Cerebellar cortex (tissue), 1 donor: Measurements from ENCODE around the gene OPA1.

Source experiments
- DNase-seq: peaks from one replicate; pipeline ENCODE4 v3.0.0-alpha.2; 2015; ENCODE audit warnings: low spot score

OPA1 gene

GRCh38 chr3:193648542-193649076 lies 55.6 kb downstream of the OPA1 start:
- DNase-seq = no peak

- no peak for DNase-seq
Observed at GRCh38 chr3:193650585-193650984, 57.6 kb downstream of the OPA1 start.

DNA sequence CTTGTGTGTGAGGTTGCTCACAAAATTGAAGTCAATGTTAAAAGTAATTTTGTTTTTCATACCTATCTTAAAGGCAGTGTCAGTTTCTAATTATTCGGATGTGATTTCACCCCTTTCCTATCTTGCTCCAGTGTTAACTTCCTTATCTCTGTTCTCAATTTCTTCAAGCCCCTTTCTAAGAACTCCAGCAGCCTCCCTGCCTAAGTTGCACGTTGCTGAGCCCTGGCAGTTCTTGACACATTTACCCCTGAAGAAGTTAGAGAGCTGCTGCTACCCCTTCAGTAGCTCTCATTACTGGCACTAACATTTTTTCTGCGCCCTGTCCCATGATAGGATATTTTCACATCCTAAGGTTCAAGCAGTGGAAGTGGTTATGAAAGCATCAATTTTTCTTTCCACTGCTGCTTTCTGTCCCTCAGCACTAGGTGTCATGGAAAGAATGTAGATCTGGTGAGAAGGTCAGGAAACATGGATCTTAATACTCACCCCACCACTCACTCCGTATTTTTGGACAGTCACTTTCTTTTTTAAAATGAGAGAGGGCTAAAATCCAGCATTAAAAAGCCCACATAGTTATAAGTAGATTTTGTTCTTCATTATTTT lies 62.9 kb downstream of the OPA1 start:
- DNase-seq = no peak

DNA sequence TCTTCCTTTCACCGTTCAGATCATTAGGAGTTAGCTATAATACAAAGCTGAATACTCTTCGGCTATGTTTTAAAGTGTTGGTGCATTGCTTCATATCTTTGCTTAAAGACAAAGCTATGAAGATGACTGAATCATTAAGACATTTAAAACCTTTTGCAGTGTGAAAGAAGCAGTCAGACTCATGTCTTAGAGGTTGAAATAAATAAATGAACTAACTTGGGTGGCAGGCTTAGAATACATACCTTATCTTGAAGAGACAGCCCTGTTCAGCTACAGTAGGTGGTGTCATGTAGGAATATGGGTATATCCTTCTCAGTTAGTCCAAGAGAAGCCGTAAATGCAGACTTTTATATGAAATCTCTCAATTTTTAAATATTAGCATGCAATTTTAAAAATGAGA lies 63.4 kb downstream of the OPA1 start:
- no peak for DNase-seq

DNA sequence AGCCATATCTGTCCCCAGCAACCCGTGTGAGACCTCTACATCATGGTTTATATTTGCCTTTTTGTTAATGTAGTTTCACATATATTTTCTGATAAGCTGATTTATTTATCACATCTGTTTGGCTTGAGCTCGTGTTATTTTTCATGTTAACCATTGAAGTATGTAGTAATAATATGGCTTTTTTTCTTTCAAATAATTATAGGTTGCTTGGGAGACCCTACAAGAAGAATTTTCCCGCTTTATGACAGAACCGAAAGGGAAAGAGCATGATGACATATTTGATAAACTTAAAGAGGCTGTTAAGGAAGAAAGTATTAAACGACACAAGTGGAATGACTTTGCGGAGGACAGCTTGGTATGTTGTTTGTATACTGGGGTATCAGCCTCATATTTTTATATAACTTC lies 63.9 kb downstream of the OPA1 start:
- DNase-seq = no peak

DNA sequence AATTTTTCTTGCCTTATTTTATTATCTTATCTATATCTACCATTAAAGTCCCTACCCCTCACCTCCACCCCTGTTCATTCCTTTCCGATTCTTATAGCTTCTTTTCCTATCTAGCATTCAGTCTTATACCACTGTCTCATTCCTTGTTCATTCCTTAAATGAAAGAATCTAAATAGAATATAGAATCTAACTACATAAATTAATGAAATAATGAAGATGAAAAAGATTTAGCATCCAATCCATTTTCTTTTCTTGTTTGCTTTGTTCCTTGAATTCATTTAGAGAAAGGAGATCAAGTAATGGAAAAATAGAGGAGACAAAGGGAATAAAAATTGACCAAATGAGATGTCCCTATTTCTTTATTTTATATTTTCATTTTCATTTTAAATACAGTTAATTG lies 67.2 kb downstream of the OPA1 start:
- DNase-seq = no peak

- DNase-seq = no peak
Observed at GRCh38 chr3:193660698-193661411, 67.8 kb downstream of the OPA1 start.

GRCh38 chr3:193662757-193663322 lies 69.8 kb downstream of the OPA1 start:
- no peak for DNase-seq

DNA sequence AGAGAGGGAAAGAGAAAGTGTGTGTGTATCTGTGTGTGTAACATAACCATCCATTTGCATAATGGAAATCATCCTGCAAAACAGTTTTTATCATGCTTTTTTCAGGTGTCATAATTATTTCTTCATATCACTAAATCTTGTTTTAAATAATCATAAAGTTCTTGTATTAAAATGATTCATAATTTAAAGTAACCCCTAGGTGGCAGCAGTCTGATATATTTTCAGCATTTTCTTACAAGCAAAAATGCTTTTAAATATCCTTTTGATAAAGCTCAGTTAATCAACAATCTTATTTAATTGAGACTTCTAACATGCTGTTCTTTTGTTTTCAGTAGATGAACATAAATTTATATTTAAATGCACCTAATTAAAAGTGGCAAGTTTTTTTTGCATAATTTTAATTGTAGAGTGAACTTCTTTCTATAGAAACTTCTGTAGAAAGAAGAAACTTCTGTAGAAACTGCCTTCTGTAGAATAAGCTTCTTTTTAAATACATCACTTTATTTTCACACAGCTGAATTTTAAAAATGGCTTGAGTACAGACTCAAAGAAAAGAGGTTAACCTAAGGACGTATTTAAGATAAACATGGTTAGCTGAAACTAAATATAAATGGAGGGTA lies 72.5 kb downstream of the OPA1 start:
- peak; percentile 25 for DNase-seq

DNA sequence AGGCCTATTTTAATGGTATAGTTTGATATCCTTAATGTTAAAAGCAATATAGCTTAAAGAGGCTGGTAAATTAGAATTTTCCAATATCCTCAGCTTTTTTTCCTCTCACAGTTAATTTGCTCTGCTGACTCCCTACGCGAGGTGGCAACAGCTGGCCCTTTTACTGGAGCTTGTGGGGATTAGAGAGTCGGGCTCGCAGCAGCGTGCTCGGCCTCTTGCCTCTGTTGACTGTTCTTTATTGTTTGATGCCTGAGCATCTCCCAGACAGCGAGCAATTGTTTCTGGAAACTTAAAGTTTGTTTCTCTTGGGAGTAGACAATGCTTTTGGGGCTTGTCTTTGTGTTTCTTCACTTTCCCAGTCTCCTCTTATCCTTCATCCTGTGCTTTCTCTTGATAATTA lies 80.8 kb downstream of the OPA1 start:
- no peak for DNase-seq

DNA sequence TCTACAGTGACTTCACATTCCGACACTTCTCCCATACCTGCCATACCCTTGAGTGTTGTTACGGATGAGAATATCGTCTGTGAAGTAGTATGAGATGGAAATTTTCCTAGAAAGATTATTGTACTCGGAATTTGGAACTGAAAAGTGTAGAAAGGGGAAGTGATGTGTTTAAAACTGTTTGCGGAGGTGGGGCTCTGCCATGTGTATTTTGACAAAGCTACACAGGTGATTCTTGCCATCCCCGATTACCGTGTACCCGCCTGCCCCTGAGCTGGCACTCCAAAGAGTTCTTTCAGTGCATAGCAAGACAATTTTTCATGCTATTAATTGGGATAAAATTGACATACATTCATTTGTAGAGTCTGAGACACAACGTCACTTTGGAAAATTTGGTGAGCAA lies 81.7 kb downstream of the OPA1 start:
- no peak for DNase-seq

DNA sequence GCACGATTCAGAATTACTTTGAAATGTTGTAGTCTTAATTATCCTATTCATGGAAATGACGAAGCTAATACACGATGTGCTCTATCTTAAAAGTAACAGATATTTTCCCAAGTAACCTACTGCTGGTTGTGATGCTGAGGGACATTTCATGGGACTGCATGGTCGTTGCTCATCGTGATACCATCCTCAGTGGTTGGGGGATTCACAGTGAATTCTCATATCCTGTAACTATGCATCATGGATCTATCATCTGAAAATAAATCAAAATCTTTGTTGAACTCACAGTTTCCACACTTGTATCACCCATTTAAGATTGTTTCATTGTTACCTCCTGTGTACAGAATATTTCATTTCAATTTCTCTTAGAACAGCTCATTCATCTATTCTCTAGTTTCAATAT lies 84.7 kb downstream of the OPA1 start:
- DNase-seq = no peak

- DNase-seq = no peak
Observed at GRCh38 chr3:193680220-193680619, 87.2 kb downstream of the OPA1 start.

DNA sequence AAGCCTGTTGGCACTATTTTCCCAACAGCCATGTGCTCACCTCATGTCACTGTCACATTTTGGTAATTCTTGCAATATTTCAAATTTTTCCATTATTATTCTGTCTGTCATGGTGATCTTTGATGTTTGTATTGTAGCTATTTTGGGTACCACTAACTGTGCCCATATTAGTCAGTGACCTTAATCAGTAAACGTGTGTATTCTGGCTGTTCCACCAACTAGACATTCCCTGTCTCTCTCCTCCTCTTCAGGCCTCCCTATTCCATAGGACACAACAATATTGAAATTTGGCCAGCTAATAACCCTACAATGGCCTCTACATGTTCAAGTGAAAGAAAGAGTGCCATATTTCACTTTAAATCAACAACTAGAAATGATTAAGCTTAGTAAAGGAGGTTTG lies 88.6 kb downstream of the OPA1 start:
- no peak for DNase-seq

DNA sequence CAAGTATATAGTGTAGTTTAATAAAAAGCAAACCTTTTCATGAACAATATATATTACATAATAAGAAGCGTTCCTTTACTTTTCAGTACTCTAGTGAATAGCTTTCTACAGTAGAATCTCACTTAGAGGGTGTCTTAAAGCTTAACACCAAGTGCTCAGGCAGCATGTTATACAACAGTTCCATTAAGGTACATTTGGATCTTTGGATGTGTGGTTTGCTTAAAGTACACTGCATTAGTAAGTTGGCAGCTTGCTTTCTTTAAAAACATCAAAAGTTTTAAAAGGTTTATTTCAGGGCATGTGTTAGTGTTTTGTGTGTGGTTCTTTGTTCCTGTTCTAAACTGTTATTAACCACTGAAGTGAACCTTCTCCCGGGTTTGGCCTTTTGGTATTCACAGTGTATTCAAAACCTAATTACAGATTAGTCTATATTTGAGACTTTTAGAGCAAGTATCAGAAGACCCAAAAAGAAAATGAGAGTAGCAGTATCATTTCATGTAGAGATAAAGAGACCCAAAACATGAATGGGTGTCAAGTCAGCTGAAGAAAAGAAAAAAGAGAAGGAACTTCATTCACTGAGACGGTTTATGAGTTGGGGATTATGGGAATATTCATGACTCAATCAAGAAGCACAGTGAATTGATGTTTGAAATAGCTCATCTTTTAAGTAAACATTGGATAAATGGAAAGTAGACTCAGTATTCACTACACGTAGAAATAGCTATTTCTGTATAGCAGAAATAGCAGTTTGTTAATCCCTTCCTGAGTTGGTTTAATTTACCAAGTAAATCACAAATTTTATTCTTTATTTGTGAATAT lies 93.9 kb downstream of the OPA1 start:
- no peak for DNase-seq

- no peak for DNase-seq
Observed at GRCh38 chr3:193688834-193689714, 96.1 kb downstream of the OPA1 start.

DNA sequence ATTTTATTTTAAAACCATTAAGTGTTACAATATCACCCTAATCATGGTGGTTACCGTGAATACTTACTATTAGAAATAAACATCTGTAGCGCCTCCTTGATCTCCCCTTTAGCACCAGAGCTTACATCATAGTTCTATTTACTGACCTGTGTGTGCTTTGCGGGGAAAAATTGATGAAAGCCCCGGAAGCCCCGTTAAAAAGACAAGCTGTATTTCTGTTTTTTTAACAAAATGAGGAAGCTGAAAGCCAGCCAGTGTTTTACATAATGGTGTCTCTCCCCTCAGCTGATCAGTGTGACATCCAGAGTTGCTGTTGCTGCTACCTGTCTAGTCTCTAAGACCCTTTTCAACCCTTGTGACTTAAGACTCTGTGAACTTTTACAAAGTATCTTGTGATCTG lies 100.8 kb downstream of the OPA1 start:
- no peak for DNase-seq

- DNase-seq = no peak
Observed at GRCh38 chr3:193701953-193702635, 109.1 kb downstream of the OPA1 start.

- no peak for DNase-seq
Observed at GRCh38 chr3:193702967-193703366, 110.0 kb downstream of the OPA1 start.

DNA sequence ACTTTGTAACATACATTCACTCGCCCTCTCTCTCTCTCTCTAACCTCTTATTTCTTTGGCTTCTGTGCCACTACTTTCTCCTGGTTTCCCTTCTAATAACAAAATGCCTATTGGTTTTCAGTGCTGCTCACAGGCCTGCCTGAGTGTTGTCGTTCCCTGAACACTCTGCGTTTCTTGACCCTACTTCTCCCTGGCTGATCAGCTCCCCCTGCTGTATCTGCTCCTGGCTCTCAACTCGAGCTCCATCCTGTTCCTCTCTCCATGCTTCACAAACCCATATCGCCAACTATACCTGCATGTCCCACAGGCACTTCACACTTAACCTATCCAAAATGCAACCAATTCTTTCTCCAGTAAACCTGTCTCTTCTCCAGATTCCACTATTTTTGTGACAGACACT lies 111.4 kb downstream of the OPA1 start:
- peak; percentile 8 for DNase-seq

DNA sequence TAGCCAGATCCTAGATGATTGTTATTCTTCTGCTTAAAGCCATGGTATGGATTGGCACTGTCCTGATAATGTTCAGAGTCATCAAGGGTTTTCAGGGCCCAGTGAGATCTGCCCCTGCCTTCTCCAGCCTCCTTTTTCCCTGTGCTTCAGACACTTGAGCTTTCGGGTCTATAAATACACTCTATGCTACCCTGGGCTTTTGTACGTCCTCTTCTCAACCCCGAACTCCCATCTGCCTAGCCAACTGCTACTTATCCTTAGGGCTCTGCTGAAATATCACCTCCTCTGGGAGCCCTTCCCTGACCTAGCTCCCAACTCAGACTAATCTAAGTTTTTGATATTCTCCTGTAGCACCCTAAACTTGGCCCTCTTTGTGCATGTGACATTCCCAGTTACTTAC lies 115.3 kb downstream of the OPA1 start:
- no peak for DNase-seq
